DMS53 (cell line): Measurements from ENCODE around the gene RTN1.

Experiments used
- DNase-seq: peaks from one replicate; lab custom pipeline; 2025; lab: John Stamatoyannopoulos, UW

Gene RTN1

GRCh38 chr14:59803052-59803540 is 67.5 kb downstream of the RTN1 start:
- no peak for DNase-seq

DNA sequence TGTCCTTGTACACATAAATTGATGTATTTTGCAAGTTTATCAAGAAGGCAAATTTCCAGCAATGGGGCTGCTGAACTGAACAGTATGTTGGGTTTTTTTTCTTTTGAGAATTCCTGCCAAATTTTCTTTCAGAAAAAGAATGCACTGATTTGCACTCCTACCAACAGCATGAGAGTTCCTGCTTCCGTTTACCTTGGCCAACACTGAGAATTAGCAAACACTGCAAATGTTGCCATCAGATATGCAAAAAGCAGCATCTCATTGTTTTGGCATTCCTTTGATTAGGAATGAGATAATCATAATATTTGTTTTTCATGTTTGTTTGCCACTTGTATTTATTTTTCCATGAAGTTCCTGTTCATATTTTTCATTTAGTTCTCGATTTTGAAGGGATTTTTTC is 82.4 kb downstream of the RTN1 start:
- peak; percentile 23 for DNase-seq

- no peak for DNase-seq
These were observed 83.4 kb downstream of the RTN1 start for GRCh38 chr14:59787045-59787674.

- DNase-seq = no peak
These were observed 84.9 kb downstream of the RTN1 start for GRCh38 chr14:59785629-59786028.

GRCh38 chr14:59782760-59783159 is 87.8 kb downstream of the RTN1 start:
- no peak for DNase-seq

DNA sequence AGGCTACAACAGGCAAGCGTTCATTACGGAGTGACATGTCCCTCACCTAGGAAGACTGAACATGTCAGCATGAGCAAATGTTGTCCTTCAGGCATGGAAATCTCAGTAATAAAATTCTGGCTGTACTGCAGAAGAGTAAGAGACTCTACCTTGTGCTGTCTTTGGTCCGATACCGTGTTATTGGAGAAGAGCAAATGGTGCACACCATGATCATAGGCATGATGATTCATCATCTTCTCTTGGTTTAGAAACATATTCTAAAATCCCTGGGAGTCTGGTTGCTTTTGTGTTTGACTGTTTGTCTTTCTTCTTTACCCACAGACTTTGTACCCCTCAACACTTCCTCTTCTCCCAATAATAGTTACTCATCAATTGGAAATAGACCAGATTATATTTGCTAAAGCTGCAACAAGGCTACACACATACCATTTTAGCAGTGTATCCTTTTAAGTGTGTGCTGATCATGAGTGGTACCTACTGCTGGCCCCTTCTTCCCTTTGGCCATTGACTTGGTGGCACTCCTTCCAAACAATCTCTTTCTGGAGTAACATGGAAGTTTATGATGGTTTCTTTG is 93.5 kb downstream of the RTN1 start:
- DNase-seq = peak; percentile 53

GRCh38 chr14:59776468-59776867 is 94.1 kb downstream of the RTN1 start:
- no peak for DNase-seq

GRCh38 chr14:59772233-59772632 is 98.3 kb downstream of the RTN1 start:
- DNase-seq = peak; percentile 10

DNA sequence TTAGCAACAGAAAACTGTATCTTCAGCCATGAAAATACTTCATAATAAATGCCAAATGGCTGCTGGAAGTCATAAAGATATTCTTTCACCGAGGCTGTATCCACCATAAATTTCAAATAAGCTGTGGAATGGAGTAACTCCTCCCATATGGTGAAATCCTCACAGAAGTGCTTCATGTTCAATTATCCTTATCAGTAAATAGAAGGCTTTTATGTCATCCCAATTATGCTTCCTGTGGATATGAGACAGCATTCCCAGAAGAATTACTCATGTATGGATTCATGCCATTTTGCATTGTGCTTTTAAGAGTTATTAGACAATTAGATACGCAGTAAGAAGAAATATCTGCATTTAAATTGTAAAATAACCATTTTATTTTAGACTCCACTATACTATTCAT is 99.0 kb downstream of the RTN1 start:
- DNase-seq = peak; percentile 84

DNA sequence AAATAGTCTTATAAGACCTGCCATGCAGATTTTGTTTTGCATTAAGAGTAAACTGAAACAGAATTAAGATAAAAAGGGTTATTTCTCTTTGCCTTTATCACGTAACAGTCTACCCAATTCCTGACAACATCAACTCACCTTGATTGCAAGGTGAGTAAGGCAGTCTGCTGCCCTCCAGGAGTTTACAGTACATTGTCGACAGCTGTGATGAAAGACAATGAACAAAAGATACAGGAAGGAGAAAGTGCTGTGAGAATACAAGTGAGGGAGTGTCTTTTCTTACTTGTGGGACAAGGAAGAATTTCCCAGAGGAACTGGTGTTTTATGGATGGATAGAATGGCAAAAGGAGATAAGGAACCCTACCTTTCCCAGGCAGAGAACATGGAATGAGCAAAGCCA is 101.0 kb downstream of the RTN1 start:
- DNase-seq = no peak

- DNase-seq = no peak
These were observed 101.7 kb downstream of the RTN1 start for GRCh38 chr14:59768855-59769375.

- DNase-seq = no peak
These were observed 108.7 kb downstream of the RTN1 start for GRCh38 chr14:59761851-59762250.

DNA sequence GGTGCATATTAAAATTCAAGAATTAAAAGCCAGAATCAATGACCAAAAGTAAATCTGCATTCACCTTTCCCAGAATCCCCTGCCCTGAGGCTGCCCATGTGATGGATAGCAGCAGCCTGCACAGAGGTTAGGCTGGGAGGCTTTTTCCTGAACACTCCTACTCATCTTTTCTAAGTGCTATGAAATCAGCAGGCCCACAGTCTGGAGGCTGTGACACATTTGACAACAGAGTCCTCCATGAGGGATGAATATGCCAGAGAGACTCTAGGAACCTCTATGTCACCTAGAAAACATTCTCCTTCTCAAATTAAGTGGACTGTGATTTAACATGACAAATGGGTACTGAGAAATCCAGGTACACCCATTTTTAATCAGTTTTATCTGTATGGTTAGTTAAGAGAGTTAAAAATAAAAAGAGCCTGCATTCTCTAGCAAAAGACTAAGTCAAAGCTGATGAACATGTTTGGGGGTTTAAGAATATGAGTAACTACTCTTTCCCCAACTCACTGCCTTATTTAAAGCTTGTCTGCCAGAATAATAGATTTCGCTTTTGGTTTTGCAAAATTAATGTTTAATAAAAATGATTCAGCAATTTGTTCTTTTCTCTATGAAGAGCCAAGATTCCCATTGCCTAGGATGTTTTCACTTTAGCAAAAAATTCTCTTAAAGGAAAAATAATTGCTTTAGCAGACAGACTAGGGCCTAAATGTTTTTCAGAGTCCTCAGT is 115.0 kb downstream of the RTN1 start:
- no peak for DNase-seq

GRCh38 chr14:59754256-59754655 is 116.3 kb downstream of the RTN1 start:
- no peak for DNase-seq

DNA sequence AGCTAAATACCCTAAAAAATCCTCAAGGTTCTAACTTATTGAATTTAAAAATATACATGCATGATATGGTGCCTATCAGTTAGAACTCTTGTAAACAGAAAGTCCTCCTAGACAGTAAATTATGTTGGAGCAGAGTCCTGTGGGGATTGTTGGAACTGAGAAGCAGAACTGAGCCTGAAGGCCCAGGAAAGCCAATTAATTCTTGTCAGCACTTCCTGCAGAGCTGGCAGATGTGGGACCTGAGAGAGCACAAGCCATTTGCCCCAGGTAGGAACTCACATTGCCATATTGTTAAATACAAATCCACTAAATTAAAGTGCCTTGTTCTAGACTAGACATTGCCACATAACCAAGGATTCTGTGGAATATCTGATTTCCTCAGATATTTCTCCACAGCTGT is 117.1 kb downstream of the RTN1 start:
- no peak for DNase-seq

DNA sequence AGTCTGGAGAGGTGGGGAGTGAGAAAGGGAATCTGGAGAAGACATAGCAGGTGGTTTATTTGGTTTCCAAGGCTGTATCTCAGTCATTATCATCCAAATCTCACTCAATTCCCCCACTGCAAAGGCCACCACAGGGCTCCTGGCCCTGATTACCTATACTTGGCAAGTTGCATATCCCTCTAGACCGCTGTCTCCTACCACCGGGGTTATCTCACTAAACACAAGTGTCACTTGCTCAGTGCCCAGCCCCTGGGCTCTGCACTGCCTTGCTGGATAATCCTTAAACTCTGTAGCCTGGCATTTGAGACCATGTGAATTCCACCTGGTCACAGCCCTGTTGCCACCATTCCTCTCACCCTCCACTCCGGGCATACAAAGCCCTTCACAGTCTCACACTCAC is 119.0 kb downstream of the RTN1 start:
- DNase-seq = no peak

- DNase-seq = no peak
These were observed 130.8 kb downstream of the RTN1 start for GRCh38 chr14:59739794-59740193.

- DNase-seq = peak; percentile 85
These were observed 142.3 kb downstream of the RTN1 start for GRCh38 chr14:59728304-59728703.

GRCh38 chr14:59727073-59727661 is 143.4 kb downstream of the RTN1 start:
- no peak for DNase-seq

GRCh38 chr14:59711080-59711479 is 159.5 kb downstream of the RTN1 start:
- no peak for DNase-seq

GRCh38 chr14:59707778-59708561 is 162.6 kb downstream of the RTN1 start:
- DNase-seq = peak; percentile 26

DNA sequence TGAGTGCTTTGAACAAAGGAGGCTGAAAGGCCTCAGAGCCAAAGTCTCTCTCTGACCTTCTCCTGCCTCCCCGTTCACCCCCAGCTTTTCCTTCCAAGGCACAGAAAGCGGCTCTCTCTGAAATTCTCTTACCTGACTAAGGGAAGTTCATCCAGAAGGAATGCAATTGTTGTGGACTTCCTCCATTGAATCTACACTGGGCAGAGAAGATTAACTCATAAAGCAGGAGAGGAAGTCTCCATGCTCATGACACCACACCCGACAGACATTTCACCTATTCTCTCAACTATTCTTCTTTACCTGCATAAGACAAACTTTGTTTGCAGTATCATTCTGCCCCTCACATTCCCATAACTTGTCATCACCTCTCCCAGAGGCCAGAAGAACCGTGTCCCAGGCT is 164.7 kb downstream of the RTN1 start:
- DNase-seq = no peak
